K562 (cell line): ENCODE results near the gene HSPA4. TPM values are rescaled to one million over a fixed set of nuclear protein-coding genes. Genes with fewer than 3 reads are reported as not detected.
"Not testable (repeated sequence)": the region's sequence is repeated elsewhere in the genome, so short reads cannot be mapped to it uniquely, and the experiment has no call there.

Source experiments
- ATAC-seq: fragments of 200-7000 bp; cut with Tn5 transposase; 3 replicates; pipeline ENCODE4 v1.9.1; 2020; ENCODE audit warnings: moderate library complexity
- BruUV-seq: library from RNA; stranded (reverse); fragments of 400-500 nt; replicated peaks from 2 replicates; lab custom pipeline; 2021; lab: Mats Ljungman, UMichigan
- CTCF ChIA-PET: fragments of 300-600 bp; formaldehyde crosslinking; extraction: SDS; loops from one replicate; lab custom pipeline; 2021; ENCODE audit warnings: low intra/inter-chr PET ratio; lab: Yijun Ruan, JAX
- POLR2A ChIA-PET: fragments of 300-600, 350-650 bp; sonication (Branson Sonifier 250); formaldehyde crosslinking; extraction: SDS; loops from one replicate; lab custom pipeline; 2021; ENCODE audit warnings: antibody characterized with exemption, inconsistent platforms; lab: Yijun Ruan, JAX
- DNase-seq, 4 experiments: peaks; one replicate each; pipeline versions ENCODE4 v3.0.0 to v3.0.0-alpha.2; 2011 to 2018; ENCODE audit warnings: low spot score in 3 of 4, mixed read lengths in 3 of 4; ENCODE audit errors: extremely low read depth in 1 of 4
- FAIRE-seq: peaks from 2 replicates; lab custom pipeline; 2011; peaks lifted over from hg19 to GRCh38; lab: Jason Lieb, UNC
- H2AFZ ChIP-seq: 2 replicates; pipeline ENCODE4 v1.6.0; 2011; ENCODE audit warnings: low read depth, low read length, control low read depth, inconsistent platforms
- H3K27ac ChIP-seq: fragments of 200-600 bp; 3 replicates; pipeline ENCODE4 v1.8.0; 2011; ENCODE audit warnings: low read depth, mild to moderate bottlenecking, control low read depth, inconsistent platforms, low read length, moderate library complexity, mixed read lengths; ENCODE audit errors: extremely low read depth
- H3K27me3 ChIP-seq, 2 experiments: fragments of 300-600 bp in 1 of 2; 2 replicates in 1 of 2; 3 replicates in 1 of 2; pipeline versions ENCODE4 v1.6.0 to v1.8.0; 2011; ENCODE audit warnings: inconsistent platforms in 2 of 2, low read length in 2 of 2, mild to moderate bottlenecking in 1 of 2, mixed read lengths in 1 of 2, moderate library complexity in 1 of 2; ENCODE audit not compliant: control insufficient read depth in 2 of 2, insufficient read depth in 2 of 2
- H3K36me3 ChIP-seq: fragments of 300-600 bp; 3 replicates; pipeline ENCODE4 v1.8.0; 2011; ENCODE audit warnings: mild to moderate bottlenecking, low read length, inconsistent platforms; ENCODE audit not compliant: control insufficient read depth, insufficient read depth
- H3K4me1 ChIP-seq, 2 experiments: fragments of 200-600 bp in 1 of 2; replicated peaks in 1 of 2; 2 replicates in 1 of 2; 3 replicates in 1 of 2; pipeline versions ENCODE4 v1.5.1 to v1.8.0; 2011; ENCODE audit warnings: inconsistent platforms in 2 of 2, low read length in 2 of 2, mild to moderate bottlenecking in 1 of 2, mixed read lengths in 1 of 2, moderate library complexity in 1 of 2; ENCODE audit not compliant: control insufficient read depth in 2 of 2, insufficient read depth in 2 of 2
- H3K4me2 ChIP-seq: 2 replicates; pipeline ENCODE4 v1.6.1; 2011; ENCODE audit warnings: low read length, control low read depth, inconsistent platforms, mixed read lengths; ENCODE audit not compliant: insufficient read depth
- H3K4me3 ChIP-seq: fragments of 200-600 bp; sonication (generic), shearing (Covaris generic); 2 replicates; pipeline ENCODE4 v1.5.1; 2016; ENCODE audit warnings: control low read depth, inconsistent platforms
- H3K79me2 ChIP-seq: fragments of 200-600 bp; 3 replicates; pipeline ENCODE4 v1.8.0; 2011; ENCODE audit warnings: low read length, inconsistent platforms; ENCODE audit not compliant: control insufficient read depth, insufficient read depth
- H3K9ac ChIP-seq, 2 experiments: 2 replicates each; pipeline versions ENCODE4 v1.6.0 to v1.6.1; 2011; ENCODE audit warnings: low read depth in 2 of 2, low read length in 2 of 2, control low read depth in 1 of 2, inconsistent platforms in 1 of 2, mild to moderate bottlenecking in 1 of 2, mixed read lengths in 1 of 2; ENCODE audit not compliant: insufficient read depth in 1 of 2
- H3K9me1 ChIP-seq: one replicate; pipeline ENCODE4 v1.6.0; 2011; ENCODE audit warnings: inconsistent platforms, mild to moderate bottlenecking, low read length, moderate library complexity; ENCODE audit not compliant: control insufficient read depth, insufficient read depth
- H3K9me3 ChIP-seq: replicated peaks from 2 replicates; pipeline ENCODE4 v1.5.1; 2011; ENCODE audit warnings: low read depth, low read length, inconsistent platforms; ENCODE audit not compliant: control insufficient read depth, insufficient read depth
- H4K20me1 ChIP-seq: replicated peaks from 2 replicates; pipeline ENCODE4 v1.6.1; 2011; ENCODE audit warnings: low read length, inconsistent platforms, mixed read lengths; ENCODE audit not compliant: control insufficient read depth, insufficient read depth
- BCOR ChIP-seq: fragments of 450-650 bp; IDR thresholded peaks from 2 replicates; pipeline ENCODE4 v1.6.1; 2016
- CC2D1A ChIP-seq: fragments of 450-650 bp; IDR thresholded peaks from 2 replicates; pipeline ENCODE4 v1.6.1; 2017; ENCODE audit warnings: mild to moderate bottlenecking
- ILK ChIP-seq: fragments of 450-650 bp; IDR thresholded peaks from 2 replicates; pipeline ENCODE4 v1.6.1; 2016; ENCODE audit warnings: missing genetic modification characterization, low read depth, mild to moderate bottlenecking, missing compliant biosample characterization, moderate library complexity, borderline replicate concordance
- MAFG ChIP-seq: fragments of 450-650 bp; conservative IDR thresholded peaks from 2 replicates; pipeline ENCODE4 v1.6.1; 2016; ENCODE audit warnings: missing genetic modification characterization, missing compliant biosample characterization
- MCM3 ChIP-seq: fragments of 450-650 bp; IDR thresholded peaks from 2 replicates; pipeline ENCODE4 v1.6.1; 2016
- MITF ChIP-seq: IDR thresholded peaks from 2 replicates; pipeline ENCODE4 v1.6.1; 2014; ENCODE audit warnings: antibody characterized with exemption
- THRB ChIP-seq: fragments of 450-650 bp; formaldehyde crosslinking; conservative IDR thresholded peaks from 2 replicates; pipeline ENCODE4 v1.4.0; 2022; ENCODE audit warnings: mild to moderate bottlenecking, missing genetic modification characterization
- TRIM25 ChIP-seq: fragments of 450-650 bp; IDR thresholded peaks from 2 replicates; pipeline ENCODE4 v1.7.0; 2016; ENCODE audit warnings: borderline replicate concordance
- ZNF174 ChIP-seq: fragments of 250-450 bp; sonication (Bioruptor Pico); IDR thresholded peaks from 2 replicates; pipeline ENCODE4 v1.4.0; 2020; ENCODE audit warnings: mild to moderate bottlenecking
- WGBS: fragments of 100-300 bp; shearing (Covaris generic); methylation state at CpG from one replicate; pipeline ENCODE4 v1.1.6; 2016; ENCODE audit warnings: low coverage, mixed read lengths; ENCODE audit not compliant: insufficient coverage; ENCODE audit errors: missing lambda C conversion rate; 5-methylcytosine and 5-hydroxymethylcytosine counted together
- in situ Hi-C: fragments of 300-500 bp; cut with MboI; formaldehyde crosslinking; loops from 4 replicates; pipeline ENCODE4 v1.15.0; 2018; ENCODE audit warnings: inconsistent platforms, mixed read lengths
- intact Hi-C: fragments of 100-400 bp; cut with micrococcal nuclease; formaldehyde crosslinking; loops from 2 replicates; pipeline ENCODE4 v1.14.2; 2022
- polyA plus RNA-seq, 8 experiments: library from polyadenylated mRNA; depleted of rRNA in 4 of 8; stranded (reverse) in 5 of 8; unstranded in 3 of 8; fragments of >200 nt; fragmentation: Nextera tagmentation in 2 of 8; fragmentation: Illumina TruSeq in 1 of 8; extraction: Ambion mirVana in 2 of 8; extraction: Trizol in 1 of 8; gene quantifications; 2 replicates each; pipeline versions ENCODE4 v1.2.1 to v1.2.3, GENCODE V29; 2011 to 2014; ENCODE audit warnings: inconsistent platforms in 1 of 8, missing spikeins in 1 of 8
- total RNA-seq, 7 experiments: library from RNA; depleted of rRNA in 6 of 7; stranded (reverse); fragments of >200 nt in 6 of 7; fragmentation: Illumina TruSeq in 2 of 7; extraction: Trizol in 2 of 7; gene quantifications; 2 replicates each; pipeline versions ENCODE4 v1.2.1 to v1.2.3, GENCODE V29; 2011 to 2021; ENCODE audit warnings: low replicate concordance in 1 of 7

The HSPA4 gene
- total and polyA plus RNA-seq, 9 of the 15 experiments (the other 6 are each of a cell fraction or from before 2014, with no cell fraction given): 90.3 to 286 (median 148) TPM

GRCh38 chr5:133083901-133084300 lies 32.1 kb downstream of the HSPA4 start:
- in situ Hi-C loops: no loop called here
- no peak for ATAC-seq
- BruUV-seq: no TSS peak
- H2AFZ ChIP-seq: no peak overlapping the region
- ChIA-PET CTCF (interaction anchor here (0.7 kb wide), 1 partner anchor 698 kb away, joined by 3 read pairs; no protein-coding TSS in a partner anchor), POLR2A (no interaction called here)
- DNase-seq: no peak
- H3K4me2 ChIP-seq: no peak overlapping the region
- no peaks in the 10 kb centered on the region for H3K27me3 ChIP-seq
- no peaks in the 10 kb centered on the region for H3K4me1 ChIP-seq
- no peaks in the 10 kb centered on the region for H4K20me1 ChIP-seq
- WGBS: 100% methylated on average over 1 of the region's 1 CpG
- H3K36me3 ChIP-seq: peaks cover 82% of the 10 kb centered on the region
- no peak for TF ChIP-seq CC2D1A
- no peak for TF ChIP-seq MCM3
- TF ChIP-seq BCOR: no peak
- no peak for TF ChIP-seq MAFG (tag)
- no peak for TF ChIP-seq THRB
- TF ChIP-seq ZNF174 (CRISPR knock-in tag): no peak
- no peak for TF ChIP-seq TRIM25
- TF ChIP-seq ILK: no peak
- no peak for TF ChIP-seq MITF
- TF ChIP-seq, all 486 proteins: peak for 0
- no peaks in the 10 kb centered on the region for H3K9me1 ChIP-seq
- no peak for FAIRE-seq
- H3K79me2 ChIP-seq: peaks cover 56% of the 10 kb centered on the region
- H3K27ac ChIP-seq: no peak overlapping the region
- no peak overlapping the region for H3K9ac ChIP-seq
- H3K4me3 ChIP-seq: no peak overlapping the region
- H3K9me3 ChIP-seq: no peaks in the 10 kb centered on the region
- intact Hi-C loops: no loop called here

- H3K4me1 ChIP-seq, in situ Hi-C loops, DNase-seq, intact Hi-C loops, H2AFZ ChIP-seq, H3K9me3 ChIP-seq, H3K27ac ChIP-seq, H3K4me2 ChIP-seq, H3K9me1 ChIP-seq, CTCF ChIA-PET, H3K27me3 ChIP-seq, H3K9ac ChIP-seq, FAIRE-seq, H4K20me1 ChIP-seq, BruUV-seq, H3K4me3 ChIP-seq, ATAC-seq: not testable (repeated sequence)
- H3K79me2 ChIP-seq: peaks cover 43% of the 10 kb centered on the region
- POLR2A ChIA-PET: interaction anchor here (1.1 kb wide), 1 partner anchor 9 kb away, joined by 4 read pairs; no protein-coding TSS in a partner anchor
- 90% methylated on average over 4 of the region's 6 CpGs for WGBS
- H3K36me3 ChIP-seq: peaks cover 80% of the 10 kb centered on the region
Observed at GRCh38 chr5:133085171-133085570, 33.4 kb downstream of the HSPA4 start.
